Fibroblast of lung (primary cell): ENCODE data around the gene NR3C1. TPM values are rescaled to one million over a fixed set of nuclear protein-coding genes. Genes with fewer than 3 reads are reported as not detected.

Experiments
- DNase-seq, 2 donors: peaks; one replicate each; pipeline versions ENCODE4 v3.0.0 to v3.0.0-alpha.2; 2010; ENCODE audit warnings: low read depth in 2 of 2
- H2AFZ ChIP-seq: 2 replicates; pipeline ENCODE4 v1.5.1; 2012; ENCODE audit warnings: low read length, control low read depth, inconsistent platforms
- H3K27ac ChIP-seq: 2 replicates; pipeline ENCODE4 v1.5.1; 2011; ENCODE audit warnings: low read length, control low read depth; ENCODE audit not compliant: insufficient read depth
- H3K27me3 ChIP-seq: 2 replicates; pipeline ENCODE4 v1.5.1; 2011; ENCODE audit warnings: mild to moderate bottlenecking, low read length; ENCODE audit not compliant: control insufficient read depth, insufficient read depth
- H3K36me3 ChIP-seq: 2 replicates; pipeline ENCODE4 v1.5.1; 2011; ENCODE audit warnings: low read length; ENCODE audit not compliant: control insufficient read depth, insufficient read depth
- H3K4me1 ChIP-seq: 2 replicates; pipeline ENCODE4 v1.5.1; 2011; ENCODE audit warnings: low read length; ENCODE audit not compliant: control insufficient read depth, insufficient read depth; ENCODE audit errors: extremely low read depth
- H3K4me2 ChIP-seq: 2 replicates; pipeline ENCODE4 v1.5.1; 2011; ENCODE audit warnings: low read length, control low read depth; ENCODE audit not compliant: insufficient read depth; ENCODE audit errors: extremely low read depth
- H3K4me3 ChIP-seq, 4 experiments: fragments of 200-600 bp in 1 of 4; sonication (generic) in 1 of 4; replicated peaks in 1 of 4; 2 replicates each; pipeline ENCODE4 v1.5.1; 2011 to 2016; ENCODE audit warnings: low read length in 4 of 4, low read depth in 3 of 4, mild to moderate bottlenecking in 3 of 4, control low read depth in 2 of 4, inconsistent platforms in 1 of 4, mixed read lengths in 1 of 4; ENCODE audit not compliant: insufficient read depth in 1 of 4; ENCODE audit errors: control extremely low read depth in 1 of 4
- H3K79me2 ChIP-seq: 2 replicates; pipeline ENCODE4 v1.5.1; 2012; ENCODE audit warnings: mild to moderate bottlenecking, low read length, inconsistent platforms; ENCODE audit not compliant: control insufficient read depth, insufficient read depth
- H3K9ac ChIP-seq: 2 replicates; pipeline ENCODE4 v1.5.1; 2011; ENCODE audit warnings: mild to moderate bottlenecking, low read length, control low read depth; ENCODE audit not compliant: insufficient read depth
- H3K9me3 ChIP-seq: 2 replicates; pipeline ENCODE4 v1.5.1; 2012; ENCODE audit warnings: low read depth, low read length; ENCODE audit not compliant: control insufficient read depth, insufficient read depth
- H4K20me1 ChIP-seq: 2 replicates; pipeline ENCODE4 v1.5.1; 2011; ENCODE audit warnings: low read length; ENCODE audit not compliant: control insufficient read depth, insufficient read depth; ENCODE audit errors: extremely low read depth
- CTCF ChIP-seq, 2 donors: IDR thresholded peaks in 1 of 2; conservative IDR thresholded peaks in 1 of 2; 1 replicate in 1 of 2; 2 replicates in 1 of 2; pipeline ENCODE4 v1.5.1; 2011 to 2012; ENCODE audit warnings: low read length in 2 of 2, control low read depth in 1 of 2, inconsistent platforms in 1 of 2, low read depth in 1 of 2, mild to moderate bottlenecking in 1 of 2
- EZH2 ChIP-seq: IDR thresholded peaks from 2 replicates; pipeline ENCODE4 v1.5.1; 2012; ENCODE audit warnings: low read length, control low read depth, mild to moderate bottlenecking; ENCODE audit errors: missing control alignments
- polyA plus RNA-seq, 2 donors: library from polyadenylated mRNA; depleted of rRNA in 1 of 2; stranded (reverse) in 1 of 2; unstranded in 1 of 2; fragments of >200 nt; gene quantifications; 2 replicates each; pipeline ENCODE4 v1.2.1, GENCODE V29; 2011 to 2012; ENCODE audit warnings: missing spikeins in 1 of 2
- total RNA-seq: library from RNA; depleted of rRNA; stranded (reverse); fragments of >200 nt; gene quantifications from 2 replicates; pipeline ENCODE4 v1.2.1, GENCODE V29; 2014

NR3C1 gene
- total and polyA plus RNA-seq, 2 donors (not counting 1 experiment from before 2014, with no cell fraction given) = 85.3 to 126 TPM

DNA sequence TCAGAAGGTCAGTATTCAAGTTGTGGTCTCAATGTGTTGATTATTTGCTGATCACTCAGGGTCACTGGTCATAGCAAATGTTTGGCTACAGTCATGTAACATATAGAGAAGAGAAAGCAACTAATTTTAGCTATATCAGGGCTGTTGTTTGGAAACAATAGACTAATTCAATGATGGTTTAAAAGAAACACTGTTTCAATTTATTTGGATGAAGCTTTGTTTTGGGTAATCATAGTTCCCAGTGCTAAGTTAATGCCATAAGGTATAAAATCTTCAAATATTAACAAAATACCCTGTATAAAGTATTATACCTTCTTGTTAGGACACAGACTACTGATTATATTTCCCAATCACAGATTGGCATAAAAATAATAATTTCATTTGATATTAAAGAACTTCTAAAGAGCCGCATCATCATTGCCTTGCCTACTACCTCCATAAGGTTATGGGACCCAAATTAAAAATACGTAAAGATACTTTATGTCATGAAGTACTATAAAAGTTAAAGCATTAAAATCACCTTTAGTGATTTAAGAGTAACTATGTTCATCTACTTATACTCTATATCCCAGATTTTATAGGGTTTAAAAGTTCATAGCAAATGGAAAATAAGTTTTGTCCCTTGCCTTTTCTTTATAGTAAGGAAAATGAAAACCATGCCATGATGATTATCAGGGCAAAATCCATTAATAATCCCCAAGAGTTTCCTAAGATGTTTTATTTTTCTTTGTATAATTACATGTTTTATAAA lies 6.0 kb downstream of the NR3C1 start:
- no peak for DNase-seq
- peak overlapping the region; percentile 26 for H3K9ac ChIP-seq
- H3K36me3 ChIP-seq = no peaks in the 10 kb centered on the region
- H4K20me1 ChIP-seq = no peaks in the 10 kb centered on the region
- H3K4me3 ChIP-seq = peak overlapping the region; percentile 82 to 100 (median 91)
- peak overlapping the region; percentile 85 for H3K4me2 ChIP-seq
- no peak overlapping the region for H2AFZ ChIP-seq
- H3K79me2 ChIP-seq = peaks cover 100% of the 10 kb centered on the region
- no peaks in the 10 kb centered on the region for H3K27me3 ChIP-seq
- TF ChIP-seq CTCF (conservative IDR thresholded peaks at IDR 0.05 in 1 of 2, IDR thresholded peaks at IDR 0.05 in 1 of 2; ENCODE audit: low read depth in 1 of 2, low read length in 2 of 2) (no peak), EZH2 (no peak)
- no peaks in the 10 kb centered on the region for H3K9me3 ChIP-seq
- H3K4me1 ChIP-seq = peaks cover 6% of the 10 kb centered on the region
- H3K27ac ChIP-seq = peak overlapping the region; percentile 90

GRCh38 chr5:143396353-143396940 lies 7.0 kb downstream of the NR3C1 start:
- TF ChIP-seq CTCF (conservative IDR thresholded peaks at IDR 0.05 in 1 of 2, IDR thresholded peaks at IDR 0.05 in 1 of 2; ENCODE audit: low read depth in 1 of 2, low read length in 2 of 2) = no peak
- no peak for TF ChIP-seq EZH2
- Histone ChIP-seq H3K27me3 (no peaks in the 10 kb centered on the region), H3K4me1 (peaks cover 6% of the 10 kb centered on the region), H3K9ac (no peak overlapping the region), H3K36me3 (no peaks in the 10 kb centered on the region), H3K9me3 (no peaks in the 10 kb centered on the region), H3K4me3 (peak overlapping the region; percentile 82 to 100 (median 91)), H2AFZ (no peak overlapping the region), H4K20me1 (no peaks in the 10 kb centered on the region), H3K79me2 (peaks cover 99% of the 10 kb centered on the region), H3K27ac (peak overlapping the region; percentile 10), H3K4me2 (peak overlapping the region; percentile 85)
- DNase-seq = no peak

GRCh38 chr5:143395638-143396352 lies 7.7 kb downstream of the NR3C1 start:
- Histone ChIP-seq H3K27me3 (no peaks in the 10 kb centered on the region), H4K20me1 (no peaks in the 10 kb centered on the region), H3K4me2 (peak overlapping the region; percentile 85), H3K9me3 (no peaks in the 10 kb centered on the region), H3K27ac (peak overlapping the region; percentile 10), H3K4me3 (peak overlapping the region; percentile 82 to 100 (median 91)), H3K4me1 (peaks cover 6% of the 10 kb centered on the region), H3K9ac (no peak overlapping the region), H3K36me3 (no peaks in the 10 kb centered on the region), H3K79me2 (peaks cover 99% of the 10 kb centered on the region), H2AFZ (no peak overlapping the region)
- DNase-seq = no peak
- TF ChIP-seq CTCF (conservative IDR thresholded peaks at IDR 0.05 in 1 of 2, IDR thresholded peaks at IDR 0.05 in 1 of 2; ENCODE audit: low read depth in 1 of 2, low read length in 2 of 2) (no peak), EZH2 (no peak)
